Tibial nerve (tissue), 3 donors: Measurements from ENCODE around the gene JADE3.

Experiments
- CTCF ChIP-seq, 5 experiments: fragments of 200-600 bp in 3 of 5; fragments of 450-650 bp in 2 of 5; sonication (generic) in 3 of 5; IDR thresholded peaks; one replicate each; pipeline ENCODE4 v1.5.1; 2016 to 2019; ENCODE audit warnings: antibody characterized with exemption in 5 of 5, mild to moderate bottlenecking in 3 of 5, moderate library complexity in 2 of 5
- POLR2A ChIP-seq, 2 donors: fragments of 450-650 bp; IDR thresholded peaks; one replicate each; pipeline ENCODE4 v1.6.1; 2017; ENCODE audit warnings: antibody characterized with exemption in 2 of 2, mild to moderate bottlenecking in 2 of 2, moderate library complexity in 2 of 2

GRCh38 chrX:46941341-46941740 is 29.1 kb downstream of the JADE3 start:
- no peak for TF ChIP-seq CTCF (IDR thresholded peaks at IDR 0.05)
- no peak for TF ChIP-seq POLR2A (IDR thresholded peaks at IDR 0.05)
